GM12872 (cell line): ENCODE results near the gene CDH23.

Experiments used
- CTCF ChIP-seq: IDR thresholded peaks from 3 replicates; pipeline ENCODE4 v1.5.1; 2011; ENCODE audit warnings: low read depth, mild to moderate bottlenecking, low read length, moderate library complexity; ENCODE audit not compliant: insufficient read depth

Gene CDH23

GRCh38 chr10:71723311-71723710, 326.6 kb downstream of the CDH23 start:
- TF ChIP-seq CTCF: no peak

- TF ChIP-seq CTCF: no peak
Measured at GRCh38 chr10:71724539-71724938, 327.8 kb downstream of the CDH23 start.

- no peak for TF ChIP-seq CTCF
Measured at GRCh38 chr10:71725249-71725648, 328.5 kb downstream of the CDH23 start.

- TF ChIP-seq CTCF: peak; percentile 58; the same call in 2 of the 3 replicates
Measured at GRCh38 chr10:71725998-71726579, 329.4 kb downstream of the CDH23 start.

GRCh38 chr10:71726580-71727104, 329.9 kb downstream of the CDH23 start:
- no peak for TF ChIP-seq CTCF

GRCh38 chr10:71727105-71727737, 330.5 kb downstream of the CDH23 start:
- TF ChIP-seq CTCF: no peak

- no peak for TF ChIP-seq CTCF
Measured at GRCh38 chr10:71727738-71728737, 331.3 kb downstream of the CDH23 start.
